Eye (tissue), 1 donor: ENCODE measurements around the gene SH2D1A.
A peak's percentile ranks its signal among the peaks of the same experiment; 100 is the strongest.
"Not testable (repeated sequence)": the region's sequence is repeated elsewhere in the genome, so short reads cannot be mapped to it uniquely, and the experiment has no call there.

ENCODE experiments used
- DNase-seq: peaks from one replicate; pipeline ENCODE4 v3.0.0-alpha.2; 2015

SH2D1A gene

GRCh38 chrX:124358800-124359383 is 12.5 kb downstream of the SH2D1A start:
- DNase-seq, result no peak

DNA sequence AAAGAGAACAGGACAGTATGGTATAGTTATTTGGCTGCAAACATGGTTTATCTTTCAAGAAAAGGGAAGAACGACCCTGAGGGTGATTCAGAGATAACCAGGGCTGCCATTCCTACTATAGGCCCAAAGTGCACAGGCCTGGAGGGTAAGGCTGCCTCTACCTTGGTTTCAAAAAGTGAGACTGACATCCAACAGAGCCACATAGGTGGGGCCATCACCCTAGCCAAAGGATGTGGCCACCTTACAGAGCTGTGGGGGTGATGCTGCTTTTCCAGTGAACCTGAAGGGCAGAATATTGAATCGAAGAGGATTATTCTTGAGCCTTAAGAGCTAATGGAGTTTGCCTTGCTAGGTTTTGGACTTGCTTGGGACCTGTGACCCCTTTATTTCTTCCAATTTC is 15.7 kb downstream of the SH2D1A start:
- no peak for DNase-seq

DNA sequence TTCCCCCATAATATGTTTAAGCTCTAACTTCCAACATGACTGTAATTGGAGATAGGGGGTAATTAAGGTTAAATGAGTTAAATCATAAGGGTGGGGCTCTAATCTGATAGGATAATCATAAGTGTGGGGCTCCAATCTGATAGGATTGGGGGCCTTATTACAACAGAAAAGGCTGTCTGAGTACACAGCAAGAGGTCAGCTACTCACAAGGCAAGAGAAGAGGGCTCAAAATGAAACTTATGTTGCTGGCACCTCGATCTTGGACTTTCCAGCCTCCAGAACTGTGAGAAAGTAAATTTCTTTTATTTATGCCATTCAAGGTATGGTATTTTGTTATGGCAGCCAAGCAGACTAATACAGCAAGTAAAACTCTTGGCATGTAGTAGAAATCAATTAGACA is 16.4 kb downstream of the SH2D1A start:
- DNase-seq, result no peak

DNA sequence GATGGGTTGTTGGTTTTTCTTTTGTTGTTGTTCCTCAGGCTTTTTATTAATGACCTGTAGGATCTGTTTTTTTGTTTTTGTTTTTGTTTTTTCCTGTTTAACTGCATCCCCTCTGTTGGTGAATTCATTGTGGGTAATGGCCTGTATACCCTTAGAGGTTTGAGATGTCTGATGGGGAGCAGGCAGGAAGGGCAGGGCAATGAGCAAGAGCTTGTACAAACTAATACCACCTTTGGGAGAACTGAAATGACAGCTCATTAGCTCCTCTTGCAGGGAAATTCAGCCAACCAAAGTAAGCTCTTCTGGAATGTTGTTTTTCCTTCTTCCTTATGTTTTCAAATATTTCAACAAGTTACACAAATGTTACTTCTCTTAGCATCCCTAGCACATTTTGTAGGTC is 23.4 kb downstream of the SH2D1A start:
- DNase-seq, result no peak

DNA sequence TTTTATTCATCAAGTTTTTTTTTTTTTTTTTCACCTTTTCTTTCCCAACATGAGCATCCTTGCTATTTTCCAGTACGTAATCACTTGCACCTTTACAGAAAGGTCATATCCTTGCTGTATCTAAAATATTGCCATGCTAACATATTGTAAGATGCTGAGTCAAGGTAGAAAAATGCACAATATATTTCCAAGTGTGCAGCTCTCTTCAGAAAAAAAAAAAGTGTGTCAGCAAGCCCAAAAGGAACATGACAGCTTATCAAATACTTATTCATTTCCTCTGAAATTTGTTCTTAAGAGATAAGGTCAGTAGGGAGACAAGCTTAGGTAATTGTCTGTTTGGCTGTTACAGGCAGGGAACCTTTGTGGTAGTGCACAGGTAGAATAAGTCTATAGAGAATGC is 27.0 kb downstream of the SH2D1A start:
- no peak for DNase-seq

DNA sequence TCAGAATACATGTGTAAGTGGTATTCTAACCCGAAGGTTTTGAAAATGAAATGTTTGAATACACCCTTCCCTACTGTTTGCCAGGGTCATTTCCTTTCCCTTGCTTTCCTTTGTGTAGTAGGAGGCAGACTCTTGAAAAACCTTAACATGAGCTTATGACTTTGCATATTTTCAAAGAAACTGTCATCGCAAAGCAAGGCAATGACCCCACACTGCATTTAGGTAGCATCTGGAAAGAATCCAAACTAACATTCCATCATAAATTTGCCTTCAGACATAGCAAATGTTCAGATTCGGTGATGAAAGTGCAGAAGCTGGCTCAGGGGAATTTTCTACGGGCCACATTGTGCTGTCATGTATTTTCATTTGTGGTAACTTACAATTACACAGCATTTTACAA is 32.3 kb downstream of the SH2D1A start:
- DNase-seq, result no peak

DNA sequence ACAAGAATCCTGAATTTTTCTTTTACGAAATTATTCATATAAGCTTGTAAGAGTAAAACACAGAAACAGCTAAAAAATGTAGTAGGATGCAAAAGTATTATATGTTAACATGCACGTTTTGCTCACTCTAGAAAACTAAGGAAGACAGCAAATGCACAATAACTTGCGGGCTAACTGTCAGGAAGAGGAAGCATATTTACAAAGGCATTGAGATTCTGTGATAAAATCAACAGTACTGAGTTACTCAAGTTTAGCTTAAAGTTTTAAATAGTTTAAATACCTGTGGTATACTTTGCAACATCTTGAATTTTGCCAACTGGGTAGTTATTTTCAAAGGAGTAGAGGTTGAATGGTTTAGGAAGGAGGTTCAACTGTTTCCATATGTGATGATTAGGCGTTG is 37.0 kb downstream of the SH2D1A start:
- DNase-seq, result no peak

DNA sequence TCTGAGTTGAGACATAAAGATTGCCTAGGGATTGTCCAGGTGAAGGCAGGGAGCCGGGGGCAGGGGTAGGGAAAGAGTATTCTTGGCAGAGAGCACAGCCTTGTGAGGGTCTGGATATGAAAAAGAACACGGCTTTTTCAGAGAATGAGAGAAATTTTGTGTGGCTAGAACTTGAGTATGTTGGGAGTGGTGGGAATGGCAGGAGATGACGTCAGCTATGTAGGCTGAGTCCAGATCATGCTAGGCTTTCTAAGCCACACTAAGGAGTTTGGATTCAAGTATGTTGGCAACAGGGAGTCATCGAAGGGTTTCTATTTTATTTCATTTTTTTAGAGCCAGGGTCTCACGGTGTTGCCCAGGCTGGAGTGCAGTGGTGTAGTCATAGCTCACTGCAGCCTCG is 40.0 kb downstream of the SH2D1A start:
- DNase-seq, result no peak

DNA sequence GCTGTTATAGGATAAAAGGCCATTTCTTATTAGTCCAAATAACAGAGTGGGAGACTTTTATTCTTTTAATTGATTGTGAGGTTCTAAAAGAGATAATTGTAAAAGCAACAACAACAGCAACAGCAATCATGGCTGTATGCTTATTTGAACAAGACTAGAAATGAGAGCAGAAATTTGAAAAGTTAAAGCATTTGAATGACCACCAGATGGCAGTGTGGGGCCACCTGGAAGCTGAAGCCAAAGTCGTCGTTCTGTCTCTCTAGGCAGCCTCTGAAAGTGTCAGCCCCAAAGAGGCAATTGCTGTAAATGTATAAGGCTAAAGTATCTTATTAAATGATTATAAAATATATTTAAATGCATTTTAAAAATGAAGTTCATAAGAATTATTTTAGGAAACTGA is 42.2 kb downstream of the SH2D1A start:
- peak; percentile 68 for DNase-seq

DNA sequence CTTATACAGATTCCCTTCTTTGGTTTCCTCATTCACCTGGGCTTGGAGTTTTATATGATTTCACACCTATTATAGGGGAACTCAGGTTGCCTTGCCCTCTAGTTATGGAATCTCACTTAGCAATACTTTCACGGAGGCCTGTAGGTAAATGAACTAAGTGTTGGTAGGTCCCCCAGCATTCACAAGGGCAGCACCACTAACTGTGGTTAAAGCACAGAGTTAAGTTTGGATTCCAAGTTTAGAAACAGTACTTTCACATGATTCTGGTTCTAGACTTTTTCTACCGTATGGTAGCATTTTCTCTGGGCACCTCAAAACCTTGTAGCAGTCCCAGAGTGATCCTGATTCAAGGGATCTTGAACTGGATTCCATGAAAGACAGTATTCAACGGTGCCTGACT is 46.4 kb downstream of the SH2D1A start:
- no peak for DNase-seq

DNA sequence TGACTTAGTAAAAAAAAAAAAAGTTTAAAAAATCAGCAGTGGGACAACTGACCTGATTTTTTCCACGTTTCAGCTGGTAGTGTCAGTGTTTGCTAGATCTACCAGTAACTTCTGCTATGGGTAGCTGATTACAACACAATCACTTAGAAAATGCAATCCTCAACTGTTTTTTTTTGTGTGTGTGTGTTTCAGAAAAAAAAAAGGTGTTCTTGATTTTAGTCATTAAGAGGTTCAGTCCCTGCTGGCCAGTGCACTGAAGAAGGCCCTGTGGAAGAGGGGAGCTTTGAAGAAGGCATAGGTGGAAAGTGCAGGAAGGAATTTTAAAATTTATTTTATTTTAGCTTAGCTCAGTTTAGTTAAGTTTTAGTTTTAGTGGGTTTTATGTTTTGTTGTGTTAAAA is 46.9 kb downstream of the SH2D1A start:
- no peak for DNase-seq

DNA sequence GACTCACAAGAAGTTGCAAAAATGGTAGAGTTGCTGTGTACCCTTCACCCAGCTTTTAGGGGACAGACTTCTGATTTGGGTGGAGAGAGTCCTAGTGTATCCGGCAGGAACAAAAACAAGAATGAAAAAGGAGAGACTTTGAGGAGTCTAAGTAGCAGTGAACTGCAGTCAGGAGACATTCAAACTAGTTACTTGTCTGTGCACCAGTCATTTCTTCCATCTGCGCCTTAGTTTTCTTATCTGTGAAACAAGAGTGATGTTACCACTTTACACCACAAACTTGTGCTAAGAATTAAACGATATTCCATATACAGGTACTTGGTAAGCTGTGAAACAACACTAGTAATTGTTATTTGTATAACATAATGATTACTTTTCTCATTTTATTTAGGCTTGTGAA is 47.3 kb downstream of the SH2D1A start:
- DNase-seq, result no peak

- no peak for DNase-seq
Measured at GRCh38 chrX:124395145-124395880, 49.0 kb downstream of the SH2D1A start.

- no peak for DNase-seq
Measured at GRCh38 chrX:124401696-124402095, 55.3 kb downstream of the SH2D1A start.

DNA sequence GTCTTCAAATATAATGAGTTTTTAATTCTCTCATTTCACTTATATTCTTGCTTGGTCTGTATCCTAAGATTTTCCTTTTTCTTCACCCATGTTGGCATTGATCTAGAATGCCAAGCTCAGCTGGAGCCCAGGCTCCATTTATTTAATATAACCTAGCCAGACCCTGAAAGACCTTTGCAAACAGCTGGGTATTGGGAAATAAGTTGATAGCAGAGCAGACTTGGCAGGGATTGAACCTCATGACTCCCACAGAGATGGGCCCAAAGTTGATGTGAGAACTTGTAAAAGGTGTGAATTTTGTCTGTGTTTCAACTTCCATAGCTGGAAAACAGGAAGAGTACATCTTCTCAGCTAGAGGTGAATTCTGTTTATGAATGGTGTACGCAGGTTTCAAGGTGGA is 59.5 kb downstream of the SH2D1A start:
- no peak for DNase-seq

DNA sequence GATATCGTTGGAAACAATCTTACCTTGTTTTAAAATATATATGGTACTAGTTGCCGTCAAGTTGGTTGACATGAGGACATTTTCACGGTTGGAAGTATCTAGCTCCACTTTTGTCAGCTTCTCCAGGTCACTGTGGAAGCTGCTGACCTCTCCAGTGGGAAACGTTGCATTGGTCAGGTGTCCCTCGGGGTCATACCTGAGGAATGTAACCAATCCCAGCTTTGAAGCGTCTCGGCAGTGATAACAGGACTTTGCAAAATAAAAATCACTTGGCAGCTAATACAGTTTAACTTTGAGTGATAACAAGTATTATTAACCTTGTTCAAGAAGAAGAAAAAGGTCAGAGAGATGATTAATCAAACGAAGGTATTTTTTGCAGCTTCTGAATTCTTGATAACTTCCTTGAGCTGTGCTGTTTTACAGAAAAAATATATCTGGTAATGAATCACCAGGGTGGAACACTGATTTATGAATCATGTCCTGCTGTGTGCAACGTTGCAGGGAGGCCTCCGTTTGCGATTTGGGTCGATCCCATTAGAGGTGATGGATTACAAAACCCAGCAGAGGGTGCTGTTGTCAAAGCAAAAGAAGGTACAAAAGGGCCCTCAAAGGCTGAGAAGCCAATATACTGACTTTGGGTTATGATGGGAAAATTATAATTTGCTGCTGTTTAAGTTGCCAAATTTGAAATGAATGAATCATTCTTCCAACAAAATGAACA is 60.1 kb downstream of the SH2D1A start:
- peak; percentile 84 for DNase-seq

DNA sequence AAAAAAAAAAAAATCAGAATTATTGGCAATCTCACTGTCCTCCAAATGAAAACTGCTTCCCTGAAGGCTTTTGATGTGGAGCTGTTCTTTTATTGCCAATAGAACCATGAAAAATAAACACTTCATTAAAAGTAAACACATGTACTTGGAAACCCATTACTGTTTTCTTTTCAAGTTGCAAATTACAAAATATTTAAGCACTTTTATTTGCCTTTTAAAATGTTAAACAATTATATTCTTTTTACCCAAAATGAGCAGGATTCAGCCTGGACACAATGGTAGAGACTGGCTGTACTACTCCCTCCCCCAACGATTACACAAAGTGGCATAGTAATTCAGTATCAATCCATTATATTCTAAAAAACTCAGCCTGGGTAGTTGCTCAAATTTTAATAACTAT is 60.9 kb downstream of the SH2D1A start:
- DNase-seq, result no peak

- not testable (repeated sequence) for DNase-seq
Measured at GRCh38 chrX:124408380-124408779, 62.0 kb downstream of the SH2D1A start.

- no peak for DNase-seq
Measured at GRCh38 chrX:124413244-124413643, 66.9 kb downstream of the SH2D1A start.

- no peak for DNase-seq
Measured at GRCh38 chrX:124414281-124414680, 67.9 kb downstream of the SH2D1A start.

- DNase-seq, result no peak
Measured at GRCh38 chrX:124415115-124415800, 68.9 kb downstream of the SH2D1A start.

DNA sequence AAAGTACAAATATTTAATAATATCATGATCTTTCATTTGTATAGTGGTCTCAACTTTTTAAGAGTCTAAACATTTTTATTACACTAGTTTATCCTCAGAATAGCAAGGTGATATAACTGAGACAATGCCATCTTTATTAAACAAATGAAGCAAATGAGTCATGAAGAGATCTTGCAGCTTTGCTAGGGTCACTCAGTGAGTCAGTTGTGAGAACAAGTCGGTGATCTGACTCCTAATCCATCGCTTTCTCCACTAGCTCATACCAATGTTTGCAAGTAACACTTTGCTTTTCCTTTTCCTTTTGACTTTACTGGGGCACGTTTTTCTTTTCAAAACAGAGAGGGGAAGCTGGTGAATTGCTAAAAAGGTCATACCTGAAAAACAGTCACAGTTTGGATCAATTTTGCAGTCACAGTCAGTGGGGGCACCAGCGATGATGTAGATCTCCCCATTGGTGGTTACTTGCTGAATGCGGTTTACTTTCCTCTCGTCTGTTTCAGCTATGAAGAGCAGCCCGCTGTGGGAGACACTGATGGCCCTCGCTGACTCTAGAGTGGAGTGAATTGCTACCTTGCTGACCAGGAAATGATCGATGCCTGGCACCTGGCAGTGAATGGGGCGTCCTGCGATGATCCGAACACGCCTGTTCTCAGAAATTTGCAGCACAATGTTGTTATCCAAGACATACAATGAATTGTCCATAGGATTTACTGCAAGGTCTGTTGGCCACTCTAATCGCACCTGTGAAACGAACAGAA is 75.7 kb downstream of the SH2D1A start:
- DNase-seq, result no peak
